ENCODE measurements around the gene RNASE13. TPM values are rescaled to one million over a fixed set of nuclear protein-coding genes. Genes with fewer than 3 reads are reported as not detected.

RNASE13 gene
- polyA plus RNA-seq, 1 experiment, result not detected

GRCh38 chr14:21038441-21039422 lies 4.1 kb upstream of the RNASE13 start:
- POLR2A ChIA-PET, result interaction anchor here (1.0 to 1.2 kb wide), 3 partner anchors 24 to 49 kb away, joined by 3 to 5 read pairs (median 4); no protein-coding TSS in a partner anchor
- peak; percentile 23 for DNase-seq (ENCODE audit: low read depth, low spot score)
- no peak overlapping the region for H3K27ac ChIP-seq (ENCODE audit: low read depth, low read length)
- H3K9me3 ChIP-seq (ENCODE audit: control insufficient read depth, insufficient read depth, low read length), result no peaks in the 10 kb centered on the region
- peaks cover 28% of the 10 kb centered on the region for H3K27me3 ChIP-seq (ENCODE audit: control insufficient read depth, insufficient read depth, low read length)
- H3K4me3 ChIP-seq (ENCODE audit: low read depth, low read length), result no peak overlapping the region
- TF ChIP-seq CTCF (IDR thresholded peaks at IDR 0.05; ENCODE audit: low read depth, low read length), result no peak
- CTCF ChIA-PET, result interaction anchor here (1.1 to 4.0 kb wide), 11 partner anchors 13 to 68 kb away, joined by 3 to 170 read pairs (median 9); no protein-coding TSS in a partner anchor

GRCh38 chr14:21037156-21037555 lies 2.5 kb upstream of the RNASE13 start:
- DNase-seq (ENCODE audit: low read depth, low spot score), result no peak
- ChIA-PET POLR2A (no interaction called here), CTCF (interaction anchor here (1.0 to 1.1 kb wide), 2 partner anchors 23 to 67 kb away, joined by 3 to 4 read pairs; no protein-coding TSS in a partner anchor)
- TF ChIP-seq CTCF (IDR thresholded peaks at IDR 0.05; ENCODE audit: low read depth, low read length), result no peak
- H3K4me3 ChIP-seq (ENCODE audit: low read depth, low read length), result no peak overlapping the region
- no peak overlapping the region for H3K27ac ChIP-seq (ENCODE audit: low read depth, low read length)
- H3K27me3 ChIP-seq (ENCODE audit: control insufficient read depth, insufficient read depth, low read length), result peaks cover 27% of the 10 kb centered on the region
- H3K9me3 ChIP-seq (ENCODE audit: control insufficient read depth, insufficient read depth, low read length), result no peaks in the 10 kb centered on the region

GRCh38 chr14:21036751-21037150 lies 2.1 kb upstream of the RNASE13 start:
- POLR2A ChIA-PET, result no interaction called here
- no peak for DNase-seq (ENCODE audit: low read depth, low spot score)

GRCh38 chr14:21033133-21033698 lies 1.4 kb downstream of the RNASE13 start:
- H3K27ac ChIP-seq (ENCODE audit: low read depth, low read length), result no peak overlapping the region
- H3K27me3 ChIP-seq (ENCODE audit: control insufficient read depth, insufficient read depth, low read length), result peaks cover 42% of the 10 kb centered on the region
- H3K9me3 ChIP-seq (ENCODE audit: control insufficient read depth, insufficient read depth, low read length), result no peaks in the 10 kb centered on the region
- POLR2A ChIA-PET, result no interaction called here
- H3K4me3 ChIP-seq (ENCODE audit: low read depth, low read length), result no peak overlapping the region
- DNase-seq (ENCODE audit: low read depth, low spot score), result no peak
- no peak for TF ChIP-seq CTCF (IDR thresholded peaks at IDR 0.05; ENCODE audit: low read depth, low read length)
- CTCF ChIA-PET, result interaction anchor here (1.0 to 3.6 kb wide), 2 partner anchors 18 to 62 kb away, joined by 3 to 24 read pairs; no protein-coding TSS in a partner anchor

More at GRCh38 chr14:21036751-21037150, 2.1 kb upstream of the RNASE13 start:
- Histone ChIP-seq H3K27ac (ENCODE audit: low read depth, low read length) (no peak overlapping the region), H3K9me3 (ENCODE audit: control insufficient read depth, insufficient read depth, low read length) (no peaks in the 10 kb centered on the region), H3K4me3 (ENCODE audit: low read depth, low read length) (no peak overlapping the region), H3K27me3 (ENCODE audit: control insufficient read depth, insufficient read depth, low read length) (peaks cover 26% of the 10 kb centered on the region)
- no peak for TF ChIP-seq CTCF (IDR thresholded peaks at IDR 0.05; ENCODE audit: low read depth, low read length)
- CTCF ChIA-PET, result interaction anchor here (1.1 to 2.2 kb wide), 3 partner anchors 22 to 68 kb away, joined by 3 to 15 read pairs (median 5); no protein-coding TSS in a partner anchor

Measured in AG04450 (cell line).